Stimulated activated CD4-positive, alpha-beta T cell treated with anti-CD3 and anti-CD28 coated beads, TNF-alpha, amount 100 ng/mL, for 1 hour (primary cell): ENCODE results near the gene C1QTNF7.

Experiments
- DNase-seq, 3 donors: peaks; one replicate each; pipeline ENCODE4 v3.0.0-alpha.2; 2020; ENCODE audit warnings: low read depth in 3 of 3, low spot score in 1 of 3

Gene C1QTNF7

DNA sequence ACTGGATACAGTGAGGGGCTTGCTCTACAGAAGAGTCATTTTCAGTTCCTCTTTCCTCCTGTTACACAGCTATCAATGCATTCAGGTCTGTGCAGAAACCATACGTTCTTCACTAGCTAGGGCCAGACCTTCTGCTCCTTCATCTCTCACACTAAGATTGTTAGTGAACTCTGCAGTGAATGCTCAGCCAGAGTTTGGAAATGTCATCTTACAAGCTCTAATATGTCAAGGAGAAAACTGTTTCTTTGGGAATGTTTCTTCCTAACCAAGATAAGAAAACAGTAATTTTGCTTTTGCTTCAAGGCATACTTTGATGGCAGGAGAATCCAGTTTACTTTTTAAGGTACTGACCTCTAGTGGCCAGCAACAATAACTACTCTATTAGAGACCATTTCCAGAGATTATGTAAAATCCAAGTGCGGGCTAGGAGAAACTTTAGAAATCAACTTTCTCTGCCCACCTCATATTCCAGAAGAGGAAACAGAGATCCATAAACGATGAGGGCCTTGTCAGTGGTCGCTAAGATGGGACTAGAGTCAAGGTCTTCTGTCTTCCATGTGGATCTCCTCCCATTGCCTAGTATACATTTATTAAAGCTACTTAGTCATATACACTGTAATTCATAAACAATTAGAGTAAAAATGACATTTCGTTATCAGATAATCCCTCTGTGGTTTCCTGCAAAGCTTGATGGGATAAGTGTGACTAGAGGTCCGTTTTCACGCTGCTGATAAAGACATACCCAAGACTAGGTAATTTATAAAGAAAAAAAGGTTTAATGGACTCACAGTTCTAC, 29.8 kb downstream of the C1QTNF7 start:
- DNase-seq = no peak

DNA sequence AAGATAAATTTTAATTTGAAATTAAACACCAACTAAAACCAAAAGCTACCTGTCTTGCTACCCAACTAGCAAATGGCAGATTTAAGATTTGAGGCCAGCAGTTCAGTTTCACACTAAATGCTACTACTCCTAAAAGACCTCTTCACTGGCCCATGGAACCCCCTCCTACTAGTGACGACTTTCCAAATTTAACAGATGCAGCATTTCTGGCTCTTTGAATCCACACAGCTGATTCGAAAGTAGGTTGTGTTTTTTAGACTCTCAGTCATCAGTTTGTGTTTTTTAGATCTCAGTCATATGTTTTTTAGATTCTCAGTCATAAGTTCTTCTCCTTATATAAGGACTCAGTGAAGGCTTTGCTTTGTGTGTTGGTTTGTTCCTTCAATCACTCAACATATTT, 30.8 kb downstream of the C1QTNF7 start:
- no peak for DNase-seq

DNA sequence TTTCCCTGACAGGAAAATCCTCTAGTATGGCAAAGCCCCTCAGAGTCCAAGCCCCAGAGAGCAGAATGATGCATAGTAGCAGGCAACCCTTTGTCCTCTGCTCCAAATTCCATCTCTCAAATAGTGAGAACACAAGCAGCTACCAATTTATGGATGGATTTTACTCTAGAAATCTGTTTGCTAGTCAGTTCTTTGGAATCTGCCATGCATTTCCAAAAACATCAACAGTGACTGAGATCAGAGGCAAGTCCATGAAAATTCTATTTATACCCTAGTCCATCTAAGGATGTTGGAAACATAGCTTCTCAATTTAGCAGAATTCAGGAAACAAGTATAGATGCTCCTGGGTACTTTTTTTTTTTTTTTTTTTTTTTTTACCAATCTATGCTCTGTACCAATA, 31.9 kb downstream of the C1QTNF7 start:
- no peak for DNase-seq

GRCh38 chr4:15466596-15466995, 38.8 kb downstream of the C1QTNF7 start:
- no peak for DNase-seq

- DNase-seq = no peak
Measured at GRCh38 chr4:15469402-15470127, 41.7 kb downstream of the C1QTNF7 start, which contains the start of gene CC2D2A. CC2D2A (plus strand) TSS chr4:15469882; CDS start chr4:15475933, 6,051 bp downstream.

GRCh38 chr4:15470128-15470475, 42.3 kb downstream of the C1QTNF7 start:
- no peak for DNase-seq

DNA sequence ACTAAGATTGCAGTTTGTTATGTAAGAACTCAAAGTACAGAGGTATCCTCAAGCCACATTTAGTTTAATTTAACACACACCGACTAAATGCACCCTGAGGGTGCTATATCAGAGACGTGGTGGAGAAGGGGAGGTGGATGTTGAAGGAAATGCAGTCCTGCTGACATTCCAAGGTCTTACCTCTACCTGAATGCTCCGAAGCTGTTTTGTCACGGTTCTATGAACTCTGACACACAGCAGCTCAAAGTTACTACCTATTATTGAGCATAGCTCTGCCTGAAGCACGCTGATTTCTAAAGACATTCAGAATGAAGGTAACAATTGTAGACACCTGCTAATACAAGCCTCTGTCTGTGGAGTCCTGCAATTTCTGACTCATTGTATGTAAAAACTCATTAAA, 48.6 kb downstream of the C1QTNF7 start:
- DNase-seq = no peak

DNA sequence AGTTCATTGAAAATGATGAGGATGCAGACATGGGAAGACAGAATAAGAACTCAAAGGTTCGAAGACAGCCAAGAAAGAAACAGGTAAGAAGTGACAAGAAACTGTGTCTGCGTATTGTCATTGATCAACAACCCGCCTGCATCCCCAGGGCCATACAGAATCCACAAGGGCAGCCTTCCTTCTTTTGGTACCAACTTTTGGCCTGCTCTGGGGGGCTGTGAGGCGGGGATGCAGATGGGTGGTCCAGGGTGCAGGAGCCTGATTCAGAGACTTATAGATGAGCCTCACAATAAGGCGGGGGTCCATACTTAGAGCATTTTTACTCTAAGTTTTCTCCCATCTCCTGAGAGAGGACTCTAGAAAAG, 50.9 kb downstream of the C1QTNF7 start:
- DNase-seq = no peak

- no peak for DNase-seq
Measured at GRCh38 chr4:15479089-15479912, 51.5 kb downstream of the C1QTNF7 start.

DNA sequence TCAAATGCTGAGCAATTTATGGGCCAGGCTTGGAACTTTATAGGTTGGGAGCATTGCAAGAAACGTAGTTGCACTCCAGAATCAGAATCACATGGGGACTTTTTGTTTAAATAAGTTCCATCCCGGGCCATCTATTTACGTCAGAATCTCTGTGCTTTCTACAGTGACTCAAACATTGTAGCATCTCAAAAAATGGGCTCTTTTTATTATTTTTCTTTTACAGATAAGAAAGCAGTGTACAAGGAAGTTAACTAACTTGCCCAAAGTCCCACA, 52.0 kb downstream of the C1QTNF7 start:
- no peak for DNase-seq

GRCh38 chr4:15481961-15482745, 54.3 kb downstream of the C1QTNF7 start:
- no peak for DNase-seq

- no peak for DNase-seq
Measured at GRCh38 chr4:15482842-15483241, 55.0 kb downstream of the C1QTNF7 start.

GRCh38 chr4:15488136-15488535, 60.3 kb downstream of the C1QTNF7 start:
- DNase-seq = no peak

DNA sequence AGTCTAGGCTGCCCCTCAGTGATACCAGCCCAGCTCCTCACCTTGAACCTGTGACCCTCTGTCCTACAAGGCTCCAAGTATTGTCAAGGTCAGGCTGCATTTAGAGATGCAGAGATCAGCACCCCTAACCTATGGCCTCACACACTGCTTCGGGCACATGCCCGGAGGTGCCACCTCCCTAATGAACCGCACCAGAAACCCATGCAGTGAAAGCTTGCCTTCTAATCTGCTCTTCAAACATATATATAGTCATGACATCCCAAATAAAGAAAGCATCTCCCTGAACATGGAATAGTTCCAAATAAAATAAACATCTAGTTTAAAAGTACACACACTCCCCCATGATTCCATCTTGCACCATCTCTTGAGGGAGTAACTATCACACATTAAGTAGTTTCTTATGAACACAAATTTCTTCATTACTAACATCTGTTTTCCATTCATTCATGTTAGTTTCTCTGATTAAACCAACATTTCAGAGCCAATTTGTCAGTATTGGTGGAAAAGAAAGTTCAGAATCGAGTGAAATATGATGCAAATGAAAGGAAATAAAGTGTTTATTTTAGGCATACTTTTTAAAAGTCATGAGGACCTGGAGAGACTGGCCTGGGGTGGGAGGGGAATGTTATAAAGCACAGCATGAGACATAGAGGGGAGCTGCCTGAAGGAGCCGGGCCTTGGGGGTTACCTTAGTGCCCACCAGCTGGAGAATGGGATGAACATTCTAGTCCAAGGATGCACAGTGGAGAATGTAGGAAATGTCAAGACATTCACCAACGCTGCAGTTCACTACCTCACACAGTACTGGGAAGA, 61.0 kb downstream of the C1QTNF7 start:
- no peak for DNase-seq

- DNase-seq = no peak
Measured at GRCh38 chr4:15489551-15489950, 61.7 kb downstream of the C1QTNF7 start.

DNA sequence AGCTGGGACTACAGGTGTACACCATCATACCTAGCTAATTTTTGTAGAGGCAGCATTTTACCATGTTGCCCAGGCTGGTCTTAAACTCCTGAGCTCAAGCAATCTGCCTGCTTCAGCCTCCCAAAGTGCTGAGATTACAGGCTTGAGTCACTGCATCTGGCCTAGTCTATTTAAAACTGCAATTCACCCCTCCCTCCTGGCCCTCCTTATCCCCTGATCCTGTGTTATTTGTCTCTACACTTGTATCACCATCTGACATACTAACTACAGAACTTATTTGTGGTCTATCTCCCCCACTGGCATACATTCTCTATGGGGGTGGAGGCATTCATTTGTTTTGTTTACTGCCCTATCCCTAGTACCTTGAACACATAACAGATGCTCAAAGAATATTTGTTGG, 65.6 kb downstream of the C1QTNF7 start:
- DNase-seq = no peak

DNA sequence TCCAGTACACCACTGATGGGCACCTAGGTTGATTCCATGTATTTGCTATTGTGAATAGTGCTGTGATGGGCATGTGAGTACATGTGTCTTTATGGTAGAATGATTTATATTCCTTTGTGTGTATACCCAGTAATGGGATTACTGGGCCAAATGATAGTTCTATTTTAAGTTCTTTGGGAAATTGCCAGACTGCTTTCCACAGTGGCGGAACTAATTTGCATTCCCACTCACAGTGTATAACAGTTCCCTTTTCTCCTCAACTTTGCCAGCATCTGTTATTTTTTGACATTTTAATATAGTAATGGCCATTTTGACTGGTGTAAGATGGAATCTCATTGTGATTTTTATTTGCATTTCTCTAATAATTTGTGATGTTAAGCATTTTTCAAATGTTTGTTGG, 67.8 kb downstream of the C1QTNF7 start:
- no peak for DNase-seq
